Heart right ventricle (tissue), 16 donors: ENCODE data around the gene HSPA5. TPM values are rescaled to one million over a fixed set of nuclear protein-coding genes. Genes with fewer than 3 reads are reported as not detected.
"Not testable (repeated sequence)": the region's sequence is repeated elsewhere in the genome, so short reads cannot be mapped to it uniquely, and the experiment has no call there.

ENCODE experiments used
- ATAC-seq, 8 donors: fragments of 200-7000 bp; cut with Tn5 transposase; one replicate each; pipeline ENCODE4 v1.9.1; 2020; ENCODE audit warnings: mild to moderate bottlenecking in 8 of 8, moderate library complexity in 8 of 8, moderate number of reproducible peaks in 1 of 8
- DNase-seq, 2 donors: peaks; one replicate each; pipeline ENCODE4 v3.0.0-alpha.2; 2020
- H3K27ac ChIP-seq, 10 donors: fragments of 200-600 bp; sonication (generic) in 2 of 10; one replicate each; pipeline versions ENCODE4 v1.5.0 to v1.8.0; 2020 to 2022; ENCODE audit warnings: mild to moderate bottlenecking in 3 of 10
- H3K27me3 ChIP-seq, 7 donors: fragments of 200-600 bp; one replicate each; pipeline ENCODE4 v1.8.0; 2021 to 2022; ENCODE audit warnings: mild to moderate bottlenecking in 2 of 7
- H3K36me3 ChIP-seq, 9 donors: fragments of 200-600 bp; sonication (generic) in 1 of 9; one replicate each; pipeline versions ENCODE4 v1.5.0 to v1.8.0; 2020 to 2022; ENCODE audit warnings: mild to moderate bottlenecking in 2 of 9
- H3K4me1 ChIP-seq, 9 donors: fragments of 200-600 bp; sonication (generic) in 1 of 9; one replicate each; pipeline versions ENCODE4 v1.5.0 to v1.8.0; 2020 to 2022; ENCODE audit warnings: mild to moderate bottlenecking in 4 of 9
- H3K4me3 ChIP-seq, 10 donors: fragments of 200-600 bp; sonication (generic) in 2 of 10; one replicate each; pipeline versions ENCODE4 v1.5.0 to v1.8.0; 2020 to 2022; ENCODE audit warnings: mild to moderate bottlenecking in 7 of 10, moderate library complexity in 2 of 10
- H3K9me3 ChIP-seq, 11 donors: fragments of 200-600 bp in 10 of 11; sonication (generic) in 2 of 11; one replicate each; pipeline versions ENCODE4 v1.5.0 to v1.8.0; 2013 to 2022; ENCODE audit warnings: mild to moderate bottlenecking in 2 of 11, control low read depth in 1 of 11, moderate library complexity in 1 of 11
- CTCF ChIP-seq, 9 donors: fragments of 200-600 bp; sonication (generic) in 2 of 9; IDR thresholded peaks; one replicate each; pipeline versions ENCODE4 v1.5.0 to v1.8.0; 2021 to 2022; ENCODE audit warnings: antibody characterized with exemption in 9 of 9, mild to moderate bottlenecking in 5 of 9, moderate library complexity in 1 of 9
- WGBS, 2 donors: extraction: QIAGEN DNeasy Blood & Tissue Kit; methylation state at CpG; one replicate each; pipeline ENCODE4 v1.1.7; 2013; ENCODE audit warnings: inconsistent platforms in 1 of 2; 5-methylcytosine and 5-hydroxymethylcytosine counted together
- intact Hi-C, 10 donors: fragments of 100-400 bp; cut with DNase I; formaldehyde crosslinking; loops; one replicate each; pipeline versions ENCODE4 v1.11.1 to v1.14.2; 2022
- polyA plus RNA-seq, 2 donors: library from polyadenylated mRNA; stranded (reverse); fragments of 200-250 nt; gene quantifications; one replicate each; pipeline ENCODE4 v1.2.3, GENCODE V29; 2013
- total RNA-seq, 10 donors: library from RNA; stranded (reverse); fragmentation: NEBNext Ultra II Directional in 3 of 10; extraction: Animal tissue kit (Norgen Biotek cat#: 25700) in 3 of 10; gene quantifications; one replicate each; pipeline versions ENCODE4 v1.2.1 to v1.2.4, GENCODE V29; 2021 to 2023
- donor health status: Arrhythmogenic right ventricular cardiomyopathy.
- donor health status: ischemic (EF 13 %, LVEDD 7.1; RV severe dilation, severe dysfunction).
- donor health status: healthy with polysubstance abuse.
- donor health status: DM: no; HTN: yes; CAD: no.
- donor health status: DM: no; HTN: no; CAD: no.
- donor health status: ischemic (EF 25% LVEDD 6.9; RV normal size, moderate dysfunction).
- donor health status: ischemic (EF 25% LVEDD 5.7; RV mildly dilated, moderate dysfunction).
- donor health status: healthy.
- donor health status: DM: yes; HTN: yes; CAD: no.
- donor health status: Ischemic cardiomyopathy.
- donor health status: ischemic (EF 35%, LVEDD 5.7; RV mildly dilated, moderate dysfunction).
- donor health status: nonischemic (EF 11% LVEDD 7.7; RV severe dilation, severe dysfunction).
- donor health status: DM: yes; HTN: yes; CAD: no.
- donor health status: PGD.
- donor health status: ischemic (EF 29% LVEDD 5.4; RV normal size, mild dysfunction).
- donor health status: nonischemic (EF 23%, LVEDD 6.1; RV moderate dilation, normal function).

Gene HSPA5
- total and polyA plus RNA-seq, 12 donors: 50.6 to 1,022 (median 234) TPM

- no peak overlapping the region for H3K4me3 ChIP-seq
- intact Hi-C loops: no loop called here
- no peak overlapping the region for H3K27ac ChIP-seq
- H3K9me3 ChIP-seq: no peaks in the 10 kb centered on the region
- peaks cover 0 to 97% (median 45%) of the 10 kb centered on the region in 9 donors for H3K36me3 ChIP-seq
- DNase-seq (no peak), ATAC-seq (peak in 1 of 8 donors; percentile 66)
- H3K4me1 ChIP-seq: peaks cover 14 to 44% (median 38%) of the 10 kb centered on the region in 9 donors
- no peaks in the 10 kb centered on the region for H3K27me3 ChIP-seq
- no peak for TF ChIP-seq CTCF (IDR thresholded peaks at IDR 0.05)
- 64 to 66% methylated on average over 3 of the region's 3 CpGs for WGBS, 2 donors
Observed at GRCh38 chr9:125233678-125234077, 7.5 kb downstream of the HSPA5 start.

- Histone ChIP-seq H3K4me3 (no peak overlapping the region), H3K9me3 (no peaks in the 10 kb centered on the region), H3K4me1 (no peaks in the 10 kb centered on the region), H3K27me3 (no peaks in the 10 kb centered on the region), H3K27ac (no peak overlapping the region), H3K36me3 (peaks cover 0 to 93% (median 12%) of the 10 kb centered on the region in 9 donors)
- no peak for TF ChIP-seq CTCF (IDR thresholded peaks at IDR 0.05)
- WGBS, 2 donors: 77 to 80% methylated on average over 6 of the region's 6 CpGs
- intact Hi-C loops: no loop called here
- DNase-seq (no peak), ATAC-seq (peak in 1 of 8 donors; percentile 53)
Observed at GRCh38 chr9:125227761-125228160, 13.4 kb downstream of the HSPA5 start.

GRCh38 chr9:125224858-125225257 is 16.3 kb downstream of the HSPA5 start:
- DNase-seq, H3K4me3 ChIP-seq, ATAC-seq, intact Hi-C loops, H3K27me3 ChIP-seq, H3K27ac ChIP-seq, H3K4me1 ChIP-seq, H3K9me3 ChIP-seq: not testable (repeated sequence)
- H3K36me3 ChIP-seq: peaks cover 0 to 95% (median 18%) of the 10 kb centered on the region in 9 donors

DNA sequence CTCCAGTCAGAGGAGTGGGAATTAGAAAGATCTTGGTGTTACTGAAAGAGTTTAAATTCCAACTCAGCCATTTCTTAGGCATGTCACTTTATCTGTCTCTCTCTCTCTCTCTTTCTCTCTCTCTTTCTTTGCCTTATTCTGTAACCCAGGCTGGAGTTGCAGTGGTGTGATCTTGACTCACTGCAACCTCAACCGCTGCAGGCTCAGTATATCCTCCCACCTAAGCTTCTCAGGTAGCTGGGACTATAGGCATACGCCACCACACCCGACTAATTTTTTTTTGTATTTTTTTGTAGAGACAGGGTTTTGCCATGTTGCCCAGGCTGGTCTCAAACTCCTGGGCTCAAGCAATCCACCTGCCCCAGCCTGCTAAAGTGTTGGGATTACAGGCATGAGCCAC is 22.5 kb downstream of the HSPA5 start:
- H3K27me3 ChIP-seq: no peaks in the 10 kb centered on the region
- no peak for ATAC-seq
- no peak for DNase-seq
- H3K36me3 ChIP-seq: peaks cover 0 to 79% (median 18%) of the 10 kb centered on the region in 9 donors
- TF ChIP-seq CTCF (IDR thresholded peaks at IDR 0.05): no peak
- intact Hi-C loops: no loop called here
- no peak overlapping the region for H3K27ac ChIP-seq
- 99% methylated on average over 3 of the region's 3 CpGs for WGBS, 2 donors
- no peaks in the 10 kb centered on the region for H3K9me3 ChIP-seq
- H3K4me1 ChIP-seq: no peaks in the 10 kb centered on the region
- H3K4me3 ChIP-seq: no peak overlapping the region

DNA sequence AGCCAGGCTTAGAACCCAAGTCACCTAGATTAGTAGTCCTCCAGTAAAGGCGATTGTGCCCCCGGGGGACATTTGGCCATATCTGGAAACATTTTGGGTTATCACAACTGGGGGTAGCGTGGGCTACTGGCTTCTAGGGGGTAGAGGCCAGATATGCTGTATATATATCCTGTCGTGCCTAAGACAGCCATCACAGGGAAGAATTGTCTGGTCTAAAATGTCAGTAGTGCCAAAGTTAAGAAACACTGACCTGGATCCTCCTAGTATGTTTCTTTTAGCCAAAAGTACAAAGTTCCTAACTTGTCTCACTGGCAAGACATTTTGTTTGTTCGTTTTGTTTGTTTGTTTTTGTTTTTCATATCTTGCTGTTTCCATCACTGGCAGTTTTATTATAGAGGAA is 27.0 kb downstream of the HSPA5 start:
- ATAC-seq (no peak), DNase-seq (no peak)
- H3K4me1 ChIP-seq: no peaks in the 10 kb centered on the region
- H3K27ac ChIP-seq: no peak overlapping the region
- intact Hi-C loops: no loop called here
- WGBS, 2 donors: 88 to 91% methylated on average over 5 of the region's 5 CpGs
- no peaks in the 10 kb centered on the region for H3K27me3 ChIP-seq
- H3K4me3 ChIP-seq: no peak overlapping the region
- H3K36me3 ChIP-seq: peaks cover 0 to 84% (median 13%) of the 10 kb centered on the region in 9 donors
- no peak for TF ChIP-seq CTCF (IDR thresholded peaks at IDR 0.05)
- no peaks in the 10 kb centered on the region for H3K9me3 ChIP-seq
